HG03354 (cell line): ENCODE measurements around the gene SYTL2.
"Not testable (repeated sequence)": the region's sequence is repeated elsewhere in the genome, so short reads cannot be mapped to it uniquely, and the experiment has no call there.

Experiments used
- ATAC-seq: cut with Tn5 transposase; IDR thresholded peaks from one replicate; pipeline ENCODE4 v1.9.1; 2021; ENCODE audit warnings: mild to moderate bottlenecking; ENCODE audit not compliant: unreplicated experiment, poor library complexity, severe bottlenecking

The SYTL2 gene

GRCh38 chr11:85810871-85811611, at the start of gene SYTL2:
SYTL2 (minus strand) TSS chr11:85811141; CDS start chr11:85757725, 53,416 bp downstream.
- ATAC-seq = peak; percentile 81

- not testable (repeated sequence) for ATAC-seq
These were observed 48.6 kb upstream of the SYTL2 start for GRCh38 chr11:85859541-85859940.

GRCh38 chr11:85857098-85857497, 46.2 kb upstream of the SYTL2 start:
- ATAC-seq = no peak

GRCh38 chr11:85855341-85855656, 44.4 kb upstream of the SYTL2 start, which contains the start of gene CCDC83:
CCDC83 (plus strand) TSS chr11:85855383; CDS start chr11:85865124, 9,741 bp downstream.
- no peak for ATAC-seq

DNA sequence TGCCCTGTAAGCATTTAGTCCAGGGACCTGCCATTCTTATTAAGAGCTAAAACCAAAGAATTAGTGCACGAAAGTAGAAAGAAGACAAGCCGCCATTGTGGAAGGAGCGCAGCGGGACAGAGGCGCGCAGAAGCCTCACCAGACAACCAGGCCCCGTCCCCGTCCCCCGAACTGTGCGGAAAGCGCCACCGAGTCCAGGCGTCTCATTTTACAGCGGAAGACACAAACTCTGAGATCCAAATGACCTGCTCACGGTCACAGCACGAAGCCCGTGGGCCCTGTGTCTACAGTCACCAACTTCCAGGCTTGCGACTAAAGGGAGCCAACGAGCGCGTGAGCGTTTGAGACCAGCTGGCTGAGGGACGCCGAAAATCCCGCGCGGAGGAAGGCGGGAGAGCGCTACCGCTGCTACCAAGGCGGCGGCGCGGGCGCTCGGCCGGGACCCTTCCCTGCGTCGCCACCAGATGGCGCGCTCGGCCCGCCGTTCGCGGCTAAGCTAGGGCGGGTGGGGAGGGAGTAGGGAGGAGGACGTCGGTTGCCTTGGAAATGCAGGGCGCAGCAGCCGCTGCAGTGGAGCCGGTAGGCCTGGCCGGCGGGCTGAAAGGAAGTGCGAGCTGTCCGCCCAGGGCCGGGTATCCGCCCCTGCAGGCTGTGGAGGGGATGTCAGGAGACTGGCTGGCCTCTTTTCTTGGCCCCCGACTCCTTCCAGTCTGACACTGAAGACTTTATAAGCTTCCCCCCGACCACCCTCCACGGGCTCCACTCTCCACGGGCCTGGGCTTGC, 43.8 kb upstream of the SYTL2 start:
- peak; percentile 100 for ATAC-seq

DNA sequence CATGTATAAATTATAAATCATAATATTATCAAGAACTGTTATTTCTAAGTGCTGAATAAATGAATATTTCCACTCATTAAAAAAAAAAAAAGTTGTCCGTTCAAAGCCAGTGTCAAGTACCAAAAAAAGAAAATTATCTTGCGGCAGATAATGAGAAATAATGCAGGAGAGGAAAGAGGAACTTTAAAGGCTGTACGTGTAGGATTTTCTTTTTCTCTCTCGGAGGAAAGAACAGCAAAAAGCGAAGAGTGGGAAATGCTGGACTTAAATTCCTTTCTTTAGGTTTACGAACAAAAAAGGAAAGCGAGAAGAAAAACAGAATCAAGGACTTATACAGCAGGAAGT, 43.2 kb upstream of the SYTL2 start:
- ATAC-seq = no peak

DNA sequence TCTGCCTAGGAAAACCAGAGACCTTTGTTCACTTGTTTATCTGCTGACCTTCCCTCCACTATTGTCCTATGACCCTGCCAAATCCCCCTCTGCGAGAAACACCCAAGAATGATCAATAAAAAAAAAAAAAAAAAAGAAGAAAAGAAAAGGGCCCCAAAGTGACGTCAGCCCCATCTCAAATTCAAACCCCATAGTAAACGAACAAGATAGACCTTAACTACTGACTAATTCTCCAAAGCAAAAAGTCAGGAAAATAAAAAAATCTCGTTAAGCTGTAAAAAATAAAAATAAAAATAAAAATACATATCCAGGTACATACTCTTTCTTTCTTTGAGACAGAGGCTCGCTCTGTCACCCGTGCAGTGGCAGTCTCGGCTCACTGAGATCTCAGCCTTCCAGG, 42.6 kb upstream of the SYTL2 start:
- not testable (repeated sequence) for ATAC-seq

- not testable (repeated sequence) for ATAC-seq
These were observed 41.8 kb upstream of the SYTL2 start for GRCh38 chr11:85852754-85853153.

DNA sequence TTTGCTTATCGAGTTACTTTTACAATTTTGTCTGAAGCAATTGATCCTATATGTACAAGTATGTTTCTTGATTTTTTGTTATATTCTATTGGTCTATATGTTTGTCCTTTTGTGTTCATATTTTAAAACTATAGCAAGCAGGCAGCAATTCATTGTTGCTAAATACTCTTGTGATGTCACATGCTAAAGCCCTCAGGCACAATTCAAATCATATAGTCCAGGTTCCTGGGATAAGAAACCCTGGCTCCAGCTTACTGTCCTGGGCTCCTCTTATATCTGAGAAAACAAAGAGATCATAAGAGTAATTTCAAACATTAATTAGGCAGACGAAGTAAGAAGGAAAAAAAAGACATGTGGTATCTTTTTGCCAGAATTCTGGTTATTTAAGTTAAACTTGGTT, 37.6 kb upstream of the SYTL2 start:
- ATAC-seq = no peak

GRCh38 chr11:85848006-85848405, 37.1 kb upstream of the SYTL2 start:
- ATAC-seq = no peak

GRCh38 chr11:85847436-85847835, 36.5 kb upstream of the SYTL2 start:
- no peak for ATAC-seq

- no peak for ATAC-seq
These were observed 34.2 kb upstream of the SYTL2 start for GRCh38 chr11:85845124-85845631.

DNA sequence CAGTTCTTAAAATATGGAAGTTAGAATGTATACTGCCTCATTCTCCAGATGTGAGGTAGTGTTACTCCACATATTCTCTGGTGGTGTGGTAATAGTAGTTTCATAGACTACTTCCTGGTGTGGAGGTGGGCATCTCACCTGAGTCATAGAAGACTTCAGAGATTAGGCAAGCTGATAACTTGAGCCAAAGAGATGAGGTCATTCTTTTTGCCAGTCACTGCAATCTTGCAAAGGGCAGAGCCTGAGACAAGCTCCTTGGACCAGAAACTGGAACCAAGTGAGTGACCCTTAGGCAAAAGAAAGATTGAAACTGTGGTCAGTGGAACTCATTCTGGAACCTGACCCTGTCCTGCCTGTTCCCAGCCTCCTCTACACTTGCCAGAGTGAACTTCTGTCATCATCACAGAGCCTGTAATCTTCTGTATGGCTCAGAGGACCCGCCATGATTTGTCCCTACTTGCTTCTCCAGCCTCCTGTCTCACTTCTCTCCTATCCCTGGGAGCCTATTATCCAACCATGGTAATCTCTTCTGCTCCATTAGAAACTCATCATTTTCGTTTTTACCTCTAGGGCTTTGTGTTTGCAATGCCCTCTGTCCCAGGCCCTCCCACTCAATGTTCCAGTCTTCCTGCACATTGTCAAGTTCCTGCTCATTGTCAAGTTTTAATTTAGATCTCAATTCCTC, 33.6 kb upstream of the SYTL2 start:
- ATAC-seq = no peak

- ATAC-seq = no peak
These were observed 33.0 kb upstream of the SYTL2 start for GRCh38 chr11:85843929-85844328.

DNA sequence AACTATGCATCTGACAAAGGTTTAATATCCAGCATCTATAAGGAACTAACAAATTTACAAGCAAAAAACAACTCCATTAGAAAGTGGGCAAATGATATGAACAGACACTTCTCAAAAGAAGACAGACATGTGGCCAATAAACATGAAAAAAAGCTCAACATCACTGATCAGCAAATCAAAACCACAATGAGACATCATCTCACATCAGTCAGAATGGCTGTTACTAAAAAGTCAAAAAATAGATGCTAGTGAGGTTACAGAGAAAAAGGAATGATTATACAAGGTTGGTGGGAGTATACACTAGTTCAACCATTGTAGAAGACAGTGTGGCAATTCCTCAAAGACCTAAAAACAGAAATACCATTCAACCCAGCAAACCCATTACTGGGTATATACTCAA, 30.0 kb upstream of the SYTL2 start:
- ATAC-seq = not testable (repeated sequence)

DNA sequence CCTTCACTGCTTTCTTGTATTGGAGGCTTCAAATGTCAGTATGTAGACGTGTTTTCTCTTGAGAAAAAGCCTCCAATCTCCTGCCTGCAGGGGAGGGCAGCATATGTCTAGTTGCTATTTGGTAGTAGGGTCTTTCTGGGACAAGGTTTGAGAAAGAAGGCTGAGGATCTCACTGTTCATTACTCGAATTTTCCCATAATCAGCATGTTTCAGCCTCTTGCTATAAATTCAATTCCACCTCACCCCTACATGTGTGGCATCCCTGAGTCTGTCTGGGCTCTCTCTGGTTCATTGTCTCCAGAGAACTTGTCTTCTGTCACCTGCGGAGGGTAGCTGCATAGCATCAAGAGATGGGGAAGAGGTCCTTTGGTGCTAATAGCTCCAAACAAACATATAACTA, 24.8 kb upstream of the SYTL2 start:
- no peak for ATAC-seq

DNA sequence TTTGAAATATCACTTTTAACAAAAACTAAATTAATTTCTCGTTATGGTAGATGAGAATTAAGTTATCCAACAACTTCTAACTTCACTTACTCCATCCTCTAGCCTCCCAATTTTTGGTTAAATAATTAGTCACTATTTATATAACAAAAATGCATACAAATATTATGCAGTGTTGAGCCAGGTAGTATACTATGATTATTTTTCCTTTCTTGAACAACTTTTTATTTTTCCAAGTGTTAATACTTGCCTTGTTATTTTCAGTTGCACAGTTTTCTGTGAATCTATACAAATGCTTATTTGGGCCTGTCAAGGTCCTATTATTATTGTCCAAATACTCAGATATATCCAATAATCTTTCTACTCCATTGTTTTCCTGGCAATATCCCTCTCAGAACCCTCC, 24.3 kb upstream of the SYTL2 start:
- no peak for ATAC-seq

GRCh38 chr11:85831050-85831449, 20.1 kb upstream of the SYTL2 start:
- no peak for ATAC-seq

DNA sequence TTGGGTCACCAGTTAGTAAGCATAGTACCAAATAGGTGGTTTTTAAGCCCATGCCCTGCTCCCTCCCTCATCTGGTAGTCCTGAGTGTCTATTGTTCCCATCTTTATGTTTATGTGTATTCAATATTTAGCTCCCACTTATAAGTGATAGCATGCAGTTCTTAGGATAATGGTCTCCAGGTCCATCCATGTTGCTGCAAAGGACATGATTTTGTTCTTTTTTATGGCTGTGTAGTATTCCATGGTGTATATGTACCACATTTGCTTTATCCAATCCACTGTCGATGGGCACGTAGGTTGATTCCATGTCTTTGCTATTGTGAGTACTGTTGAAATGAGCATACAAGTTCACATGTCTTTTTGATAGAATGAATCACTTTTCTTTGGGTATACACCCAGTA, 18.2 kb upstream of the SYTL2 start:
- no peak for ATAC-seq

- ATAC-seq = no peak
These were observed 17.7 kb upstream of the SYTL2 start for GRCh38 chr11:85828640-85828978.
